ENCODE measurements around the gene PTPRD. TPM values are rescaled to one million over a fixed set of nuclear protein-coding genes. Genes with fewer than 3 reads are reported as not detected.

Gene PTPRD
- total and polyA plus RNA-seq, 3 experiments from 2014 or later, result 0.02 to 0.04 TPM; not detected in 1

DNA sequence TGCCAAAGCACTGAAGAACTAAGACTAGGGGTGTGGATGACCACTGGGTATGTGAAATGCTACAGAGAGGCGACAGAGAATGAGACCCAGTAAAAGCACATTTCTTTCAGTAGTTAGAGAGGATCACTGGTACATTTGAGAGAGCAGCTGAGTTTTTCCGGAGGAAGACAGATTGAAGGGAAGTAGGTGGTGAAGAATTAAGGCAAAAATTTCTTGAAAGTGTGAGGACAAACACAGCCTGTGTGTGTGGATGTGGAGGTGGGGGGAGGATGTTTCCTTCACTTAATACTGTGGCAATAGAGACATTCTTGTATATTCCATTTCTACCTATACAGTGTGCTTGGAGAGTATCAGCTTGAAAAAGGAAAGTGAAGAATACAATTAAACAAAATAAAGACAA is 1942.1 kb downstream of the PTPRD start:
- no peak overlapping the region for H3K27ac Mint-ChIP-seq
- Histone ChIP-seq H3K4me3 (ENCODE audit: low read length) (no peak overlapping the region), H3K4me1 (ENCODE audit: insufficient read depth, low read length) (no peaks in the 10 kb centered on the region), H3K27me3 (ENCODE audit: insufficient read depth, low read length, poor library complexity, severe bottlenecking) (no peaks in the 10 kb centered on the region), H3K27ac (ENCODE audit: low read depth, low read length) (no peak overlapping the region), H3K36me3 (ENCODE audit: insufficient read depth, low read length) (no peaks in the 10 kb centered on the region), H3K9me3 (ENCODE audit: low read length) (no peaks in the 10 kb centered on the region)
- CTCF ChIA-PET, result no interaction called here
- no peaks in the 10 kb centered on the region for H3K4me1 Mint-ChIP-seq
- no peak for DNase-seq
- H3K4me3 Mint-ChIP-seq, result no peak overlapping the region
- H3K9me3 Mint-ChIP-seq, result peaks cover 0 to 2% (median 0%) of the 10 kb centered on the region in 5 donors
- no peaks in the 10 kb centered on the region for H3K36me3 Mint-ChIP-seq
- POLR2A ChIA-PET, result no interaction called here
- H3K27me3 Mint-ChIP-seq, result peaks cover 0 to 4% of the 10 kb centered on the region in 2 donors

DNA sequence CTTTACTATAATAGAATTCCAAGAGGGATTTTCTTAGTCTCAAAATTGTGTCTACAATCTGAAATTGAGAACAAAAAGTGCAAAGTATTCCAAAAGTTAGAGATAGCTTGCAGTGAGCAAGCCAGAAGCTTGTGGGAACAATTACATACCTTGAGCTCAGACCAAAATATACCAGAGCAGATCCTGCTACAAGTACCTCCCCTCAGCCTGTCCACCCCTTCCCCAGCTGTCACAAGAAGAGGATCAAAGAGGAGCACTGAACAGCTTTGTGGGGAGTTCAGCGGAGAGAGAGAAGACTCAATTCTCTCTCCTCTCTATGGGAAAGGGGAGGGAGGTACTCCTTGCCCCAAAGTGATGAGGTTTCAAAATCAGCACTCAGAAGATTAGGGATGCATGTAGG is 1944.1 kb downstream of the PTPRD start:
- no peak overlapping the region for H3K4me3 Mint-ChIP-seq

DNA sequence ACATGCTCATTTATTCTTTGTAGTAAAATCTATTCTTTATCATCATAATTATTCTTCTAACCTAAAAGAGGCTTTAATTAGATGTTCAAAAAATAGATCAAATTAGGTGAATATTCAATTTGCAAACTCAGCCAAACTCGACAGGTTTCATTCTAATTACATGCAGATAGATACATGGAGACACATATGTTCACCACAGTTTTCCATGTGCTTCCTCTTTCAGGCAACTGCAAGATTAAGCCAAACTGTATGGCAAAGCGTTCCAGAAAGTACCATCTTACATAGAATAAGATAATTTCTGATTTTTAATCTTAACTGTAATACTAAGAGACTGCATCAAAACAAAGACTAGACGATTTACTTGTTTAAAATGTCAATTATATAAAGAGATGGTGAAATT is 1944.6 kb downstream of the PTPRD start:
- ChIA-PET CTCF (no interaction called here), POLR2A (no interaction called here)
- H3K9me3 Mint-ChIP-seq, result no peaks in the 10 kb centered on the region
- no peaks in the 10 kb centered on the region for H3K4me1 Mint-ChIP-seq
- H3K4me3 ChIP-seq (ENCODE audit: low read length), result no peak overlapping the region
- H3K27ac Mint-ChIP-seq, result no peak overlapping the region
- no peak overlapping the region for H3K4me3 Mint-ChIP-seq
- H3K36me3 ChIP-seq (ENCODE audit: insufficient read depth, low read length), result no peaks in the 10 kb centered on the region
- no peaks in the 10 kb centered on the region for H3K27me3 ChIP-seq (ENCODE audit: insufficient read depth, low read length, poor library complexity, severe bottlenecking)
- H3K9me3 ChIP-seq (ENCODE audit: low read length), result no peaks in the 10 kb centered on the region
- no peak overlapping the region for H3K27ac ChIP-seq (ENCODE audit: low read depth, low read length)
- no peaks in the 10 kb centered on the region for H3K4me1 ChIP-seq (ENCODE audit: insufficient read depth, low read length)
- peaks cover 0 to 2% of the 10 kb centered on the region in 2 donors for H3K27me3 Mint-ChIP-seq
- H3K36me3 Mint-ChIP-seq, result no peaks in the 10 kb centered on the region
- DNase-seq, result no peak

More for the DNA sequence above, 1944.1 kb downstream of the PTPRD start:
- no peak overlapping the region for H3K27ac Mint-ChIP-seq
- no peaks in the 10 kb centered on the region for H3K4me1 Mint-ChIP-seq
- H3K4me1 ChIP-seq (ENCODE audit: insufficient read depth, low read length), result no peaks in the 10 kb centered on the region
- no peaks in the 10 kb centered on the region for H3K9me3 Mint-ChIP-seq
- peaks cover 0 to 2% of the 10 kb centered on the region in 2 donors for H3K27me3 Mint-ChIP-seq
- no peaks in the 10 kb centered on the region for H3K27me3 ChIP-seq (ENCODE audit: insufficient read depth, low read length, poor library complexity, severe bottlenecking)
- ChIA-PET POLR2A (no interaction called here), CTCF (no interaction called here)
- H3K27ac ChIP-seq (ENCODE audit: low read depth, low read length), result no peak overlapping the region
- no peak overlapping the region for H3K4me3 ChIP-seq (ENCODE audit: low read length)
- no peak for DNase-seq
- H3K36me3 Mint-ChIP-seq, result no peaks in the 10 kb centered on the region
- no peaks in the 10 kb centered on the region for H3K36me3 ChIP-seq (ENCODE audit: insufficient read depth, low read length)
- H3K9me3 ChIP-seq (ENCODE audit: low read length), result no peaks in the 10 kb centered on the region

DNA sequence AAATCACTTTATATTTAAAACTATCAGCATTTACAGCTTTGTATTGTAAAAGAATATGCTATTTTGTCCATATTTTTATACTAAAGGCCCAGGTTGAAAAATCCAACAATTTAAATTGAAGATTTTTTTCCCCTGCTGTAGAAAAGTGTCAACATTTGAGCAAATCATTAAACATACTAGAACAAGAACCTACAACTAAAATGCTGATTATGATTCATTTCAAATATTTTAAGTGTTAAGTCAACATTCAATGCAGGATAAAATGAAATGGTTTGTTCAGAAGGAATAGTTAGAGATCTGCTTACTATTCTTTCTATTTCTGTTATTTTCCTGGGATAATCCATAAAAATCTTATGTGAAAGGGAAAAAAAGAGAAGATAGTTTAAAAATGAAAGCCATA is 1946.7 kb downstream of the PTPRD start:
- no peak overlapping the region for H3K4me3 Mint-ChIP-seq
- POLR2A ChIA-PET, result no interaction called here
- no peak overlapping the region for H3K27ac ChIP-seq (ENCODE audit: low read depth, low read length)
- H3K4me1 ChIP-seq (ENCODE audit: insufficient read depth, low read length), result no peaks in the 10 kb centered on the region
- no peak overlapping the region for H3K4me3 ChIP-seq (ENCODE audit: low read length)
- H3K36me3 ChIP-seq (ENCODE audit: insufficient read depth, low read length), result no peaks in the 10 kb centered on the region
- no peaks in the 10 kb centered on the region for H3K9me3 ChIP-seq (ENCODE audit: low read length)
- no peak overlapping the region for H3K27ac Mint-ChIP-seq
- H3K4me1 Mint-ChIP-seq, result no peaks in the 10 kb centered on the region
- H3K27me3 Mint-ChIP-seq, result peaks cover 0 to 4% of the 10 kb centered on the region in 2 donors
- CTCF ChIA-PET, result no interaction called here
- no peak for DNase-seq
- H3K27me3 ChIP-seq (ENCODE audit: insufficient read depth, low read length, poor library complexity, severe bottlenecking), result no peaks in the 10 kb centered on the region
- no peaks in the 10 kb centered on the region for H3K9me3 Mint-ChIP-seq
- H3K36me3 Mint-ChIP-seq, result no peaks in the 10 kb centered on the region

DNA sequence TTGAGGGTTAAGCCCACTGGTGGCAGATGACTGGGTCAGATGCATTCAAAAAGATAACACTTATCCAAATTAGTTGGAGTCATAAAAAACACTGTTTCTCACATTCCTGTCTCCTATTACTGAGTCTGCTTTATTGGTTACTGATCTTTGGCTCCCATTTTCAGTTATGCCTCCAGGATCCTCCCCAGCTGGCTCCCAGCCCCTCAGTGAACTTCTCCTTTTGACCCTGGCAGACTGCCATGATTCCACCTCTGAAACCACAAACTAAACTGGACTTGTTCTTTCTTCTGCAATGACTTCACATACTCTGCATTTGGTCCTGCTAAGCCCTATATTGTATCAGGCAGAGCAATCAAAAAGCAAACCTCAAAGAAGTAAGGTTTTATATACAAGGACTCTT is 1952.4 kb downstream of the PTPRD start:
- H3K27ac Mint-ChIP-seq, result no peak overlapping the region
- H3K4me3 ChIP-seq (ENCODE audit: low read length), result no peak overlapping the region
- no peak for DNase-seq
- H3K27me3 Mint-ChIP-seq, result peaks cover 0 to 2% of the 10 kb centered on the region in 2 donors
- ChIA-PET CTCF (no interaction called here), POLR2A (no interaction called here)
- H3K27me3 ChIP-seq (ENCODE audit: insufficient read depth, low read length, poor library complexity, severe bottlenecking), result no peaks in the 10 kb centered on the region
- H3K4me1 ChIP-seq (ENCODE audit: insufficient read depth, low read length), result no peaks in the 10 kb centered on the region
- no peaks in the 10 kb centered on the region for H3K36me3 Mint-ChIP-seq
- H3K9me3 ChIP-seq (ENCODE audit: low read length), result no peaks in the 10 kb centered on the region
- H3K36me3 ChIP-seq (ENCODE audit: insufficient read depth, low read length), result no peaks in the 10 kb centered on the region
- H3K9me3 Mint-ChIP-seq, result no peaks in the 10 kb centered on the region
- no peak overlapping the region for H3K4me3 Mint-ChIP-seq
- H3K4me1 Mint-ChIP-seq, result no peaks in the 10 kb centered on the region
- no peak overlapping the region for H3K27ac ChIP-seq (ENCODE audit: low read depth, low read length)

DNA sequence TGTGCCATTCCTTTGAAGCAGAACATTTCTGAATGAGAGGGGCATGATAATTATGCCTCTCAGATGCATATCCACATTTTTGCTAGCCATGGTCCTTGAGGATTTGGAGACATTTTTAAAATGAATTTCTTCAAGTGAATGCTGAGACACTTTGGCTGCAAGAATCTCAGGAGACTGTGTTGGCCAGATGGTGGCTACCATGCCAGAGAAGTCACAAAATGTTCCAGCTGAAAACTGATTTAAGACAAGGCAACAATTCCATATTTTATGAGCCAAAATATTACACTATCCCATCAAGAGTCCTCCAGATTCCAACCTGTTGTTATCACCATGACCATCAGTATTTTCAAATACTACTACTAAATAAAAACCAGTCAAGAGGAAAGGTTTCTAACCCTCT is 1953.7 kb downstream of the PTPRD start:
- Mint-ChIP-seq H3K4me3 (no peak overlapping the region), H3K27me3 (peaks cover 0 to 2% of the 10 kb centered on the region in 2 donors)
- H3K27me3 ChIP-seq (ENCODE audit: insufficient read depth, low read length, poor library complexity, severe bottlenecking), result no peaks in the 10 kb centered on the region

DNA sequence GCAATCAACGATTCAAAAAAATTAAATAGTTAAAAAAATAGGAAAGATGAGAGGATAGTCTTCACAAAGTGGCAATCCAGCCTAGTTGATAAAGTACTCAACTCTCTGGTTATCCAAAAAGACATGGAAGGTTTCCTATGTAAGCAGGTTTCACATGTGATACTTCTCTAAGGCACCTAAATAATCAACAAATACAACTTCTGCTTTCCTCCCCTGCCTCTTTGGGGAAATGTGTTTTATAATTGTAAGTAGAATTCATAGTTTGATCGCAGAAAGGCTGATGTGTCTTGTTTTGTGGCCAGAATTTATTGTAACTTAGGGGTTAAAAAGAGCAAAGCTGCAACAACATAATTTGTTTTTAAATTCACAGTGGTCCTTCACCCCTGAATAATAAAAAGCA is 1957.7 kb downstream of the PTPRD start:
- POLR2A ChIA-PET, result no interaction called here
- H3K9me3 Mint-ChIP-seq, result no peaks in the 10 kb centered on the region
- CTCF ChIA-PET, result interaction anchor here (0.7 kb wide), 1 partner anchor 255 kb away, joined by 3 read pairs; no protein-coding TSS in a partner anchor

More for the DNA sequence above, 1953.7 kb downstream of the PTPRD start:
- no peak overlapping the region for H3K4me3 ChIP-seq (ENCODE audit: low read length)
- no peak overlapping the region for H3K27ac ChIP-seq (ENCODE audit: low read depth, low read length)
- no peaks in the 10 kb centered on the region for H3K36me3 ChIP-seq (ENCODE audit: insufficient read depth, low read length)
- H3K9me3 Mint-ChIP-seq, result no peaks in the 10 kb centered on the region
- DNase-seq, result no peak
- ChIA-PET POLR2A (no interaction called here), CTCF (no interaction called here)
- H3K27ac Mint-ChIP-seq, result no peak overlapping the region
- H3K9me3 ChIP-seq (ENCODE audit: low read length), result no peaks in the 10 kb centered on the region
- H3K4me1 ChIP-seq (ENCODE audit: insufficient read depth, low read length), result no peaks in the 10 kb centered on the region
- no peaks in the 10 kb centered on the region for H3K4me1 Mint-ChIP-seq
- H3K36me3 Mint-ChIP-seq, result no peaks in the 10 kb centered on the region

DNA sequence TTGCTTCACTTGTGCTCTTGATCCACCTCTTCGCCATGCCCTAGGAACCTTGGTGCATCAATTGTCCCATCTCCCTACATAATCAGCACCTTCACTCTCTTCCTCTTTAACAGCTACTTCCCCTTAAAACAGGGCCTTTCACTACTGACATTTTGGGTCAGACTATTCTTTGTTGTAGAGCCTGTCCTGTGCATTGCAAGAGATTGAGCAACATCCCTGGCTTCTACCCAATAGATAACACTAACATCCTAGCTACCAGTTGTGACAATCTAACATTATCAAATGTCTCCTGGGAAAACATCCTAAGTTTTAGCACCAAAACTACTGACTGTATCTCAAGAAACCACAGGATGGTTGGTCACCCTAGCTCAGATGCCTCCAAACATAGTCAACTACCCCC is 1958.9 kb downstream of the PTPRD start:
- Histone ChIP-seq H3K4me1 (ENCODE audit: insufficient read depth, low read length) (no peaks in the 10 kb centered on the region), H3K9me3 (ENCODE audit: low read length) (no peaks in the 10 kb centered on the region), H3K36me3 (ENCODE audit: insufficient read depth, low read length) (no peaks in the 10 kb centered on the region), H3K4me3 (ENCODE audit: low read length) (no peak overlapping the region), H3K27ac (ENCODE audit: low read depth, low read length) (no peak overlapping the region), H3K27me3 (ENCODE audit: insufficient read depth, low read length, poor library complexity, severe bottlenecking) (no peaks in the 10 kb centered on the region)
- CTCF ChIA-PET, result no interaction called here
- Mint-ChIP-seq H3K27me3 (no peaks in the 10 kb centered on the region), H3K36me3 (no peaks in the 10 kb centered on the region), H3K4me3 (no peak overlapping the region), H3K4me1 (no peaks in the 10 kb centered on the region), H3K9me3 (no peaks in the 10 kb centered on the region), H3K27ac (no peak overlapping the region)
- no peak for DNase-seq
- POLR2A ChIA-PET, result no interaction called here

More for the DNA sequence above, 1957.7 kb downstream of the PTPRD start:
- H3K36me3 Mint-ChIP-seq, result no peaks in the 10 kb centered on the region
- no peaks in the 10 kb centered on the region for H3K27me3 Mint-ChIP-seq
- H3K27ac Mint-ChIP-seq, result no peak overlapping the region
- DNase-seq, result no peak
- Histone ChIP-seq H3K36me3 (ENCODE audit: insufficient read depth, low read length) (no peaks in the 10 kb centered on the region), H3K4me3 (ENCODE audit: low read length) (no peak overlapping the region), H3K27me3 (ENCODE audit: insufficient read depth, low read length, poor library complexity, severe bottlenecking) (no peaks in the 10 kb centered on the region), H3K9me3 (ENCODE audit: low read length) (no peaks in the 10 kb centered on the region), H3K4me1 (ENCODE audit: insufficient read depth, low read length) (no peaks in the 10 kb centered on the region), H3K27ac (ENCODE audit: low read depth, low read length) (no peak overlapping the region)
- H3K4me3 Mint-ChIP-seq, result no peak overlapping the region
- no peaks in the 10 kb centered on the region for H3K4me1 Mint-ChIP-seq

DNA sequence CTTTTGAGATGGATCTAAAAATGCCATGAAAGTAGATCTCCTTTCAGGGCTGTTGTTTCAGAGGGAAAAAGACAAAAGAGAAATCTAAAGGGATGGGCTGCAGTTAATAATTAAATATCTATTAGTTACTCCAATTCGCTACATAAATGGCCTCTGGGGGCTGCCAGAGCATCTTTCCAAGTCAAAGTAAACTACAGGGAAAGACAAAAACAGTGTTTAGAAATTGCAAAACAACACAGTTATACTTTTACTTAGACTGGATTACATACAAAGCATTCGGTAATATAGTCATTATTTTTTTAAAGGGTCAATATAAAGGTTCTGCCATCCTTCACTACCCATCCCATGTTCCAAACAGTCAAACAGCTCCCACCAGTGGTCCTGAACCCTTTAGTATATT is 1959.7 kb downstream of the PTPRD start:
- Histone ChIP-seq H3K36me3 (ENCODE audit: insufficient read depth, low read length) (no peaks in the 10 kb centered on the region), H3K4me1 (ENCODE audit: insufficient read depth, low read length) (no peaks in the 10 kb centered on the region), H3K9me3 (ENCODE audit: low read length) (no peaks in the 10 kb centered on the region), H3K27me3 (ENCODE audit: insufficient read depth, low read length, poor library complexity, severe bottlenecking) (no peaks in the 10 kb centered on the region), H3K4me3 (ENCODE audit: low read length) (no peak overlapping the region), H3K27ac (ENCODE audit: low read depth, low read length) (no peak overlapping the region)
- H3K4me3 Mint-ChIP-seq, result no peak overlapping the region
- no peak for DNase-seq
- no peaks in the 10 kb centered on the region for H3K4me1 Mint-ChIP-seq
- no peak overlapping the region for H3K27ac Mint-ChIP-seq
- CTCF ChIA-PET, result no interaction called here
- no peaks in the 10 kb centered on the region for H3K27me3 Mint-ChIP-seq
- POLR2A ChIA-PET, result no interaction called here
- H3K36me3 Mint-ChIP-seq, result no peaks in the 10 kb centered on the region
- H3K9me3 Mint-ChIP-seq, result no peaks in the 10 kb centered on the region
